NB4 (cell line): Measurements from ENCODE around the gene ARFGEF3.

Experiments used
- DNase-seq: peaks from one replicate; pipeline ENCODE4 v3.0.0; 2010; ENCODE audit warnings: low read depth
- H3K4me3 ChIP-seq: one replicate; pipeline ENCODE4 v1.5.1; 2011; ENCODE audit warnings: mild to moderate bottlenecking, low read depth, low read length, moderate library complexity
- MYC ChIP-seq: IDR thresholded peaks from 2 replicates; pipeline ENCODE4 v1.6.1; 2011; ENCODE audit warnings: low read depth, low read length
- POLR2A ChIP-seq: IDR thresholded peaks from 2 replicates; pipeline ENCODE4 v1.6.1; 2011; ENCODE audit warnings: mild to moderate bottlenecking; ENCODE audit not compliant: insufficient read length; ENCODE audit errors: extremely low read depth
- TF ChIP-seq, protein P1 (sequence below): IDR thresholded peaks from one replicate; pipeline ENCODE4 v1.5.1; 2012; ENCODE audit warnings: low read depth, low read length
- TF ChIP-seq, protein P2 (sequence below): IDR thresholded peaks from 2 replicates; pipeline ENCODE4 v1.6.1; 2011; ENCODE audit warnings: low read depth, low read length

Gene ARFGEF3

DNA sequence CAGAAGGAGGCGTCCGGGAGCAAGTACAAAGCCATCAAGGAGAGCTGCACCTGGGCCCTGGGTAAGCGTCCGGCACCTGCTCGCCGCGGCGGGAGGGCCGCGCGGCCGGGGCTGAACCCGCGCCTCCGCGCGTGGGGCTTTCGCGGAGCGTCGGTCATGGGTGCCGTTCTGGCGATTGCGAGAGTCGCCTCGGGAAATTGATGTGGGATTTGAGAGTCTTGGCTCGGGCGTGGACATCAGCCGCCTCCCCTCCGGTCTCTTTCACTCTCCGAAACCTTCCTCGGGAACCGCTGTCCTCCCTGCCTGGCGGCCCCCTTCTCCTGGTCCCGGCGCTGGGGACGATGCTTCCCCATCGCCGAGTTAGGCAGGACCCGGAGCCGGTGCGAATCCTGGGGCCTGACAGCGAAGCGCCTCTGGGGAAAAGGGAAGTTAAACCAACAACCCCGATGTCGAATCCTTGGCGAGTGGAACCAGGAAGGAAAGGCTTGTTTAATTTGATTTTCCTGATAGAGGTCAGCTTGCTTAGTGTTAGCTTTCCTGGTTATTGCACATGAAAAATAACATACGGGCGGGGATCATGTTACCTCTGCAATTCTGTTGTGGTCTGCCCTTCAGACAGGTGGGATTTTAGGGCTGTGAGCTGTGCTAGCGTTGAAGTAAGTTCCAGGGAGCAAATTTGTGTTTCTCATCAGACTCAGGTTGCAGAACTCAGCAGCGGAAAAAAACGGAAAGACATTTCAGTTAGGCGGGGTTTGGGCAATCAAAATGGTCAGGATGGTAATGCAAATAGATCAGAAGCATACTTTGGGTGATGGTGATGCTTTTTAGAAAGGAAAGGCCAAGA is 594 bp downstream of the ARFGEF3 start:
- no peak overlapping the region for H3K4me3 ChIP-seq
- TF ChIP-seq MYC (no peak), POLR2A (no peak)
- TF ChIP-seq, protein P1, sequence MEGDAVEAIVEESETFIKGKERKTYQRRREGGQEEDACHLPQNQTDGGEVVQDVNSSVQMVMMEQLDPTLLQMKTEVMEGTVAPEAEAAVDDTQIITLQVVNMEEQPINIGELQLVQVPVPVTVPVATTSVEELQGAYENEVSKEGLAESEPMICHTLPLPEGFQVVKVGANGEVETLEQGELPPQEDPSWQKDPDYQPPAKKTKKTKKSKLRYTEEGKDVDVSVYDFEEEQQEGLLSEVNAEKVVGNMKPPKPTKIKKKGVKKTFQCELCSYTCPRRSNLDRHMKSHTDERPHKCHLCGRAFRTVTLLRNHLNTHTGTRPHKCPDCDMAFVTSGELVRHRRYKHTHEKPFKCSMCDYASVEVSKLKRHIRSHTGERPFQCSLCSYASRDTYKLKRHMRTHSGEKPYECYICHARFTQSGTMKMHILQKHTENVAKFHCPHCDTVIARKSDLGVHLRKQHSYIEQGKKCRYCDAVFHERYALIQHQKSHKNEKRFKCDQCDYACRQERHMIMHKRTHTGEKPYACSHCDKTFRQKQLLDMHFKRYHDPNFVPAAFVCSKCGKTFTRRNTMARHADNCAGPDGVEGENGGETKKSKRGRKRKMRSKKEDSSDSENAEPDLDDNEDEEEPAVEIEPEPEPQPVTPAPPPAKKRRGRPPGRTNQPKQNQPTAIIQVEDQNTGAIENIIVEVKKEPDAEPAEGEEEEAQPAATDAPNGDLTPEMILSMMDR = no peak
- TF ChIP-seq, protein P2, sequence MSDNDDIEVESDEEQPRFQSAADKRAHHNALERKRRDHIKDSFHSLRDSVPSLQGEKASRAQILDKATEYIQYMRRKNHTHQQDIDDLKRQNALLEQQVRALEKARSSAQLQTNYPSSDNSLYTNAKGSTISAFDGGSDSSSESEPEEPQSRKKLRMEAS = no peak
- peak; percentile 27 for DNase-seq

DNA sequence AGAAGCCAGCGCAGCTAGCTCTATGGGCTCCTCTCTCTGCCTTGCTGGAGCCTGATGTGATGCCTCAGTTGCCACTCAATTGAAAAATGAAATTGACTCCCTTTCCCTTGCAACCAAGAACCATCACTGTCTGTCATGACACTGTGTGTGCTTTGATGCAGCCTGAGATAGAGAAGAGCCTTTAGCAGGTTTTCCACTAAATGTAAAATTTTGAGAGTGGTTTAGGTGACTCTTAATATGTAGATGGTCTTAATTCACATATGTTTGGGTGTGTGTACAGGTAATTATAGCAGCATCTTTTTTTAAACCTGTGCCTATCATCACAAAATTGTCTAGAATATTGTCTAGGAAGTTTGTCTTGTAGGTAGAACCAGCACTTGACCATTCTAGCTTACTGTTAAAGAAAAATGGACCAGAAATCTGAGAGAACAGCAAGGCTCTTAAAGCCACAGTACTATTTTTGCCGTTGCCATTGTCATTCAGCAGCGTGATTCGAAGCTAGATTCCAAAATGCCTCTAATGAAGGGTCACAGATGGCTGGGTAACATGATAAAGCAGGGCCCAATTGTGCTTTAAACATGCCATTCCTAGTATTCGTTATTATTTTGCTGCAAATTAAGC is 1.3 kb downstream of the ARFGEF3 start:
- TF ChIP-seq MYC (no peak), POLR2A (no peak)
- TF ChIP-seq, protein P2 = no peak
- TF ChIP-seq, protein P1 = no peak
- DNase-seq = no peak
- no peak overlapping the region for H3K4me3 ChIP-seq

DNA sequence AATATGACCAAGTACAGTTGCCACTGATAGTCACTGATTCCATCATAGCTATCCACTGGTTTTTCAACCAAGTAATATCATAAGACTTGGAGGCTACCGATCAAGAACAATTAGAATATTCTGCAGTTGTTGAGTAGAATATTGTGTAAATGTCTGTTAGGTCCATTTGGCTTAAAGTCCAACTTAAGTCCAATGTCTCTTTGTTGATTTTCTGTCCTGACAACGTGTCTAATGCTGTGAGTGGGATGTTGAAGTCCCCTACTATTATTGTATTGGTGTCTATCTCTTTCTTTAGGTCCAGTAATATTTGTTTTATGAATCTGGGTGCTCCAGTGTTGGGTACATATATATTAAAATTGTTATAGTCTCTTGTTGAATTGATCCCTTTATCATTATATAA is 13.9 kb downstream of the ARFGEF3 start:
- TF ChIP-seq, protein P1 = no peak
- TF ChIP-seq MYC (no peak), POLR2A (no peak)
- TF ChIP-seq, protein P2 = no peak
- no peak overlapping the region for H3K4me3 ChIP-seq
- no peak for DNase-seq

DNA sequence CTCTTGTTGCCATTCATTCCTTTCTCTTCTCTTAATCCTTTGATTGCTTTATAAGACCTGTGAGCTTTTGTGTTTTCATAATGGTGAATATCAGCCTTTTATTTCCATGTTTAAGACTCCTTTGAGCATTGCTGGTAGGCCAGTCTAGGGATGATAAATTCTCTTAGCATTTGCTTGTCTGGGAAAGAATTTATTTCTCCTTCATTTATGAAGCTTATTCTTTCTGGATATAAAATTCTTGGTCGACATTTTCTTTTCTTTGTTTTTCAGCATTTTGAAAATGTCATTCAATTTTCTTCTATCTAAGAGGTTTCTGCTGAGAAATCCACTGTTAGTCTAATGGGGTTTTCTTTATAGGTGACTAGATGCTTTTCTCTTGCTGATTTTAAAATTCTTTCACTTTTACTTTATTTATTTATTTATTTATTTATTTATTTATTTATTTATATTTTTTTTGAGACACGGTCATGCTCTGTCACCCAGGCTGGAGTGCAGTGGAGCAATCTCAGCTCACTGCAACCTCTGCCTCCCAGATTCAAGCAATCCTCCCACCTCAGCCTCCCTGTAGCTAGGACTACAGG is 15.0 kb downstream of the ARFGEF3 start:
- DNase-seq = no peak

DNA sequence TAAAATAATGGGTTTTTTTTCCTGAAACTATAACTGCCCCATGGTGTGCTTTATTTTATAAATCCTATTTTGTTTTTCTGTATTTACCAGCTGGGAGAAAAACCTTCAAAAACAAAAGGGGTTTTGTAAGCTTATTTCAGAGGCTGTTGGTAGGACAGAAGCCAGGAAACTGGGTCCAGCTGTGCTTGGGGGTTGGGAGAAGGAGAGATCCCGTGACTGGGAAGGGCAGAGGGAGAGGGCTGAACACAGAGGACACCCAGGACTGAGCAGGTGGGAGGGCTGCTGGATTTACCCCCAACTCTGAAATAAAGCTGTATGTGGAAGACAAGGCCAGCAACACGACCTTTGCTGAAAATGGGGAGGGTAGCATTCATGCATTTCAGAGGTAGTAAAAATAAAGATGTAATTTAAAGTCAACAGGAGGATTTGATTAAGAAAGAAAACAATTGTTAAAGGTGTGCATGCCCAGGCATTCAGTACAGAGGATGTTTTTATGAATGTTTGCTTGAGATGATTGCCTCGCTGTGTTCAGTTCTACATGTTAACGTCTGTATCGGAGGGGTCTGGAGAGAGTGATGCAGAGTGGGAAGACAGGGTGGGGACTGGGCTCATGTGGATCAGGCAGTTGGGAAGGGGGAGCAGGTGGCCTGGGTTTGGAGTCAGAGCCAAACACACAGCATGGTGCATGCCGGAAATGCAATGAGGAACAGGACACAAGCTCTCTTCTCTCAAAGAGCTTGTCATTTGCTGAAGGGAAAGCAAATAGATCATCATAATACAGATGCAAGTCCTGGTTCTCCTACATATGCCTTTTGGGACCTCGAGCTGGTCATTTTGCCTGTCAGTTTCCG is 21.4 kb downstream of the ARFGEF3 start:
- no peak for TF ChIP-seq MYC
- TF ChIP-seq, protein P1 = no peak
- TF ChIP-seq, protein P2 = no peak
- TF ChIP-seq POLR2A = no peak
- no peak for DNase-seq
- no peak overlapping the region for H3K4me3 ChIP-seq

More for the DNA sequence above, 15.0 kb downstream of the ARFGEF3 start:
- TF ChIP-seq, protein P1 = no peak
- no peak for TF ChIP-seq MYC
- no peak for TF ChIP-seq POLR2A
- TF ChIP-seq, protein P2 = no peak
- H3K4me3 ChIP-seq = no peak overlapping the region
